Measurements from ENCODE around the gene DENND1A. TPM values are rescaled to one million over a fixed set of nuclear protein-coding genes. Genes with fewer than 3 reads are reported as not detected.

Gene DENND1A
- total RNA-seq, 2 donors from 2014 or later, result 18.9 to 26.8 TPM

DNA sequence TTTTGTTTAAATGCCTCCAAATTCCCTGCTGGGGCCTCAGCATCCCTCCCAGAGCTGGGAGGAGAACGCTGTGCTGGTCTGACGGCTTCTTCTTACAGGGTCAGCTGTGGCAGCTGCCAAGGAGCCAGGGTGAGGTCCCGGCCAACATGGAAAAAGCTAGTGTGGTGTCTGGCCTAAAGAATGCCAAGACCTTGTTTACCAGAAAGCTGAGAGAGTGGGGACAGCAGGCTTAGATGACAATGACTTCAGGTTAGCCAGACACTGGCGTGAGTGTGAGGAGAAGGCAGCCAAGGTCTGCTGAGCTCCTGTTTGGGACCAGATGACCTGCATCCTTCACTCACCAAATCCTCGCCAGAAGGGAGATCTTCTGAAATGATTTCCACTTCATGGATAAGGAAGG lies 461.4 kb downstream of the DENND1A start:
- no peak for DNase-seq (ENCODE audit: low spot score)
- H3K27ac ChIP-seq, result no peak overlapping the region
- no peaks in the 10 kb centered on the region for H3K9me3 ChIP-seq
- no peak overlapping the region for H3K4me3 ChIP-seq
- H3K4me1 ChIP-seq (replicated peaks), result no peaks in the 10 kb centered on the region
- intact Hi-C loops (cut with DNase I), result no loop called here
- H3K36me3 ChIP-seq, result no peaks in the 10 kb centered on the region
- TF ChIP-seq, protein P1, sequence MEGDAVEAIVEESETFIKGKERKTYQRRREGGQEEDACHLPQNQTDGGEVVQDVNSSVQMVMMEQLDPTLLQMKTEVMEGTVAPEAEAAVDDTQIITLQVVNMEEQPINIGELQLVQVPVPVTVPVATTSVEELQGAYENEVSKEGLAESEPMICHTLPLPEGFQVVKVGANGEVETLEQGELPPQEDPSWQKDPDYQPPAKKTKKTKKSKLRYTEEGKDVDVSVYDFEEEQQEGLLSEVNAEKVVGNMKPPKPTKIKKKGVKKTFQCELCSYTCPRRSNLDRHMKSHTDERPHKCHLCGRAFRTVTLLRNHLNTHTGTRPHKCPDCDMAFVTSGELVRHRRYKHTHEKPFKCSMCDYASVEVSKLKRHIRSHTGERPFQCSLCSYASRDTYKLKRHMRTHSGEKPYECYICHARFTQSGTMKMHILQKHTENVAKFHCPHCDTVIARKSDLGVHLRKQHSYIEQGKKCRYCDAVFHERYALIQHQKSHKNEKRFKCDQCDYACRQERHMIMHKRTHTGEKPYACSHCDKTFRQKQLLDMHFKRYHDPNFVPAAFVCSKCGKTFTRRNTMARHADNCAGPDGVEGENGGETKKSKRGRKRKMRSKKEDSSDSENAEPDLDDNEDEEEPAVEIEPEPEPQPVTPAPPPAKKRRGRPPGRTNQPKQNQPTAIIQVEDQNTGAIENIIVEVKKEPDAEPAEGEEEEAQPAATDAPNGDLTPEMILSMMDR (IDR thresholded peaks at IDR 0.05), result no peak
- TF ChIP-seq POLR2A (IDR thresholded peaks at IDR 0.05), result no peak
- TF ChIP-seq POLR2AphosphoS5 (IDR thresholded peaks at IDR 0.05), result no peak
- 75% methylated on average over 5 of the region's 5 CpGs for WGBS
- no peaks in the 10 kb centered on the region for H3K27me3 ChIP-seq (replicated peaks; ENCODE audit: insufficient read depth)

DNA sequence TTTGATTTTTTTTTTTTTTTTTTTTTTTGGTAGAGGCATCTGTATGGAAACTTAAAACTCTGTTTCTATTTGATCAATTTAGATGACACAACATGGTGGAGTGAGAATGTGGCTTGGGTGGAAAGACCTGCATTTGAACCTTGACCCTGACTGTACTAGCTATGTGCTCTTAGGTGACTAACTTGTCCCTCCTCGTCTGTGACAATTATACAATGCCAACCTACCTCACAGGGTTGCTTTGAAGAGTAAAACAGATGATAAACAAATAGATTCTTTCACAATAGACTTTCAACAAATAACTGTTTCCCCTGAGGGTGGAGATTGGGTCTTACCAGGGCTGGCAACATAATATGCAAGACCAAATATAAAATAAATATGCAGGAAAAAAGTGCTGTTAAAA lies 464.6 kb downstream of the DENND1A start:
- Histone ChIP-seq H3K27ac (no peak overlapping the region), H3K27me3 (replicated peaks; ENCODE audit: insufficient read depth) (no peaks in the 10 kb centered on the region), H3K4me3 (no peak overlapping the region), H3K9me3 (no peaks in the 10 kb centered on the region), H3K4me1 (replicated peaks) (no peaks in the 10 kb centered on the region), H3K36me3 (no peaks in the 10 kb centered on the region)
- TF ChIP-seq, protein P1 (IDR thresholded peaks at IDR 0.05), result no peak
- TF ChIP-seq POLR2AphosphoS5 (IDR thresholded peaks at IDR 0.05) (no peak), POLR2A (IDR thresholded peaks at IDR 0.05) (no peak)
- DNase-seq (ENCODE audit: low spot score), result no peak
- intact Hi-C loops (cut with DNase I), result no loop called here
- WGBS, result 65% methylated on average over 1 of the region's 1 CpG

DNA sequence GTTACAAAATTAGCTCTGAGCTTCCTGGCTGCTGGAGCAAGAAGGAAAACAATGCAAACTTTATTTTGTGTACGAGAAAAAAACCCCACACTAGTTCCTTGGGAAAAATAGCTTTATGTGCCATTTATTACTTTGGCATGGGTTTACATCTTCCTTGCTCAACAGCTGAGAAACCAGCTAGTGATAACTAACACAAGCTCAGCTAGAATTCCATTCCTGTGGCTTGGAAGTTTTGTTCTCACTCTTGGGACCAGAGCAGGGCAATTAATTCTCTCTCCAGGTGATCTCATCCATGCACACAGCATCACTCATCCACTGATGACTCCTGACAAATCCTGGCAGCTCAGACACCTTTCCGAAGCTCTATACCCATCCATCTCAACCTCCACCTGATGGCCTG lies 469.8 kb downstream of the DENND1A start:
- no peak overlapping the region for H3K27ac ChIP-seq
- no peaks in the 10 kb centered on the region for H3K27me3 ChIP-seq (replicated peaks; ENCODE audit: insufficient read depth)
- intact Hi-C loops (cut with DNase I), result no loop called here
- H3K4me3 ChIP-seq, result no peak overlapping the region
- TF ChIP-seq POLR2A (IDR thresholded peaks at IDR 0.05) (no peak), POLR2AphosphoS5 (IDR thresholded peaks at IDR 0.05) (no peak)
- TF ChIP-seq, protein P1 (IDR thresholded peaks at IDR 0.05), result no peak
- H3K4me1 ChIP-seq (replicated peaks), result no peaks in the 10 kb centered on the region
- no peak for DNase-seq (ENCODE audit: low spot score)
- no peaks in the 10 kb centered on the region for H3K9me3 ChIP-seq
- WGBS, result 77% methylated on average over 2 of the region's 2 CpGs
- no peaks in the 10 kb centered on the region for H3K36me3 ChIP-seq

DNA sequence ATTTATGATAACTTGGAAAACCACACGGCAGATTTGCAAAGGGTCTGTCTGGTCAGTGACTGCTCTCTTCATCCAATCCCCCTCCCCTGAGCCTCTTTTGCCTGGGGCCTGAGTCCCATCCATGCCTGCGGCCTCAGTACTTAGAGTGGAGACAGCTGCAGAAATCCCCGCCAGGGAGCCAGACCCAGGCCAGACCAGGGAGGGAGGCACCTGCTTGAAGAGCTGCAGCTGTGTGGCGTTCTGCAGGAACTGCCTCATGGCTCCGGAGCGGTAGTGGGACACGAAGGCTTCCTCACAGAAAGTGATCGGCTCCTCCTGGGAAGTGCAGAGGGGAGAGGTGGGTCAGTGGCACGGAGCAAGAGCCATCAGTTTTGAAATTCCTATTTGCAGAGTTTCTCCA lies 472.3 kb downstream of the DENND1A start:
- no peak for DNase-seq (ENCODE audit: low spot score)
- H3K4me1 ChIP-seq (replicated peaks), result no peaks in the 10 kb centered on the region
- H3K4me3 ChIP-seq, result no peak overlapping the region
- 88% methylated on average over 9 of the region's 9 CpGs for WGBS
- TF ChIP-seq POLR2A (IDR thresholded peaks at IDR 0.05) (no peak), POLR2AphosphoS5 (IDR thresholded peaks at IDR 0.05) (no peak)
- TF ChIP-seq, protein P1 (IDR thresholded peaks at IDR 0.05), result no peak
- H3K27ac ChIP-seq, result no peak overlapping the region
- no peaks in the 10 kb centered on the region for H3K9me3 ChIP-seq
- intact Hi-C loops (cut with DNase I), result no loop called here
- no peaks in the 10 kb centered on the region for H3K36me3 ChIP-seq
- H3K27me3 ChIP-seq (replicated peaks; ENCODE audit: insufficient read depth), result no peaks in the 10 kb centered on the region

DNA sequence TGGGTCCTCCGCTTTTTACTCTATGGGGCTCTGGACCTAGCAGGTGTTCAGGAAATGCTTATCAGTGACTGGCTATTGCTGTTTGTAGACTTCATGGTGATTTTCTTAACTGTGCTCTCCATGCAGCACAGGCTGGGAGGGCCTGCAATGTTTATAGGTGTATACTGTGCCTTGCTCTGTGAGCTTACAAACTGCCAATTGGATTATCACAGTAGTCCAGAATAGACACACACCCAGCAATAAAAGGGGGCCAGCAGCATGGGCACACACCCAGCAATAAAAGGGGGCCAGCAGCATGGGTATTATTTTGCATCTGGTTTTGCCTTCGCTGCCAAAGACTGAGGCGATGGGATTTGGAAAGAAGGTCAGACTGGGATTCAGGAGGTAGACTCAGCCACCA lies 473.9 kb downstream of the DENND1A start:
- intact Hi-C loops (cut with DNase I), result no loop called here
- H3K4me1 ChIP-seq (replicated peaks), result no peaks in the 10 kb centered on the region
- no peaks in the 10 kb centered on the region for H3K36me3 ChIP-seq
- H3K27ac ChIP-seq, result no peak overlapping the region
- WGBS, result 96% methylated on average over 3 of the region's 3 CpGs
- no peak for DNase-seq (ENCODE audit: low spot score)
- no peak overlapping the region for H3K4me3 ChIP-seq
- no peaks in the 10 kb centered on the region for H3K9me3 ChIP-seq
- TF ChIP-seq POLR2AphosphoS5 (IDR thresholded peaks at IDR 0.05) (no peak), POLR2A (IDR thresholded peaks at IDR 0.05) (no peak)
- TF ChIP-seq, protein P1 (IDR thresholded peaks at IDR 0.05), result no peak
- no peaks in the 10 kb centered on the region for H3K27me3 ChIP-seq (replicated peaks; ENCODE audit: insufficient read depth)
